ENCODE measurements around the gene AFF3.

Gene AFF3

DNA sequence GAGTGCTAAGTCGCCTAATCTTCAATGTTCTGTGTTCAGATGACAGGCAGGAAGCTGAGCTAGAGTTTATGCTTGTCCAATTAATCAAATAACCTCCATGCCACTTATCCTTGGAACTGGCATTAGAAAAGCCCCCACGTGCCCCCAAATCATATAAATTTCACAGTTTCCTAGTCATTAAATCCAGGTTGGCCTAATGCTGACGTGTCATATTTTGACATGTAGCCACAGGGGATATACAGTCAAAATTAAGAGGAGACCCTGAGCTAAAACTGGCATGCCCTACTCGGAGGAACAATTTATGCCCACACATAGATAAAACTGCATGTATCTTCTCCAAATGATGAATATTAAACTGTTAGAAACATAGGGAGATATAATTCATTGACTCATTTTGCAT lies 101.0 kb downstream of the AFF3 start:
- DNase-seq (ENCODE audit: low spot score) = no peak

- no peak for DNase-seq (ENCODE audit: low spot score)
These were observed 101.5 kb downstream of the AFF3 start for GRCh38 chr2:100040906-100041305.

GRCh38 chr2:100039291-100039980 lies 103.0 kb downstream of the AFF3 start:
- no peak for DNase-seq (ENCODE audit: low spot score)

DNA sequence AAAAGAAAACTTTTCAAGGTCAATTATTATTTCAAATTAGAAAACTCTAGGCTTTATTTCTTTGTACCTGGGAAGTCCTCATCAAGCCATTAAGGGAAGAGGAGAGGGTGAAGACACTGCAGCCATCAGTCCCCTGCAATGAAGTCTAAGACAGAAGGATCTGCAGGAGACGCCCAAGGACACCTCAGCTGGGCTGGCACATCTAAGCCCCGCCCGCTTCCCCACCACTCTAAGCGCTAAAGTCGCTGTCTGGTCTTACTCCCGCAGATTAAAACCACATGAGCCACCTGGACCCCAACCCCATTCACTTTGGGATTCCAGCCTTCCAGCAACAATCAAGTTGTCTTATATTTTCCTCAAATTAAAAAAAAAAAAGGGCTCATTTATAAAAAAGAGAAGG lies 104.4 kb downstream of the AFF3 start:
- DNase-seq (ENCODE audit: low spot score) = no peak

- DNase-seq (ENCODE audit: low spot score) = no peak
These were observed 105.6 kb downstream of the AFF3 start for GRCh38 chr2:100036793-100037192.

DNA sequence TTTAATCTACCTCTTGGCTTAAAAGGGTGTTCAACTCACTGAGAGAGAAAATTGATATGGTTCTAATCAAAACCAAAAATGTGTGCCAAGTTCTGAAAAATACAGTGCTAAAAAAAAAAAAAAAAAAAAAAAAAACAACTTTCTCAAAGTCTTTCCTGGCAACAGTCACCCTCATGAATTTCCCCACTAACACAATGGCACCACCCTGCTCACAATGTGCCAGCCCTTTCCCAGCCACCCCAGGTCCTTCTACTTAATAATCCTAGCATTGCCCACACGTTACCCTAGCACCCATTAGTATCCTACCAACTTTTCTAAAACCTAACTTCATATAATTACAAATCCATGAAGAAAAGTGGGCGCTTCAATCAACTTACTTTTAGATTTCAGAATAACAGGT lies 106.4 kb downstream of the AFF3 start:
- DNase-seq (ENCODE audit: low spot score) = no peak

- DNase-seq (ENCODE audit: low spot score) = no peak
These were observed 108.0 kb downstream of the AFF3 start for GRCh38 chr2:100034431-100034830.

GRCh38 chr2:100033976-100034375 lies 108.4 kb downstream of the AFF3 start:
- DNase-seq (ENCODE audit: low spot score) = no peak

- no peak for DNase-seq (ENCODE audit: low spot score)
These were observed 110.8 kb downstream of the AFF3 start for GRCh38 chr2:100031604-100032003.

DNA sequence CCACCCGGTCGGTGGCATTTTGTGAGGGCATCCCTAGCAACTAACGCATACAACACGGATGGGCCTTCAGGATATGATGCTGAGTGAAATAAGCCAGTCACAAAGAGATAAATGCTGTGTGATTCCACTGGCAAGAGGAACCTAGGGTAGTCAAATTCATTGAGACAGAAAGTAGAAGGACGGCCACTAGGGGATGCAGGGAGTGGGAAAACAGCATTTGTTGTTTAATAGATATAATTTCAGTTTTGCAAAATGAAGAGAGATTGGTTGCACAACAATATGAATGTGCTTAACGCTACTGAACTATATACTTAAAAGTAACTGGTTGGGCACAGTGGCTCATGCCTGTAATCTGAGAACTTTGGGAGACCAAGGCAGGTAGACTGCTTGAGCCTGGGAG lies 112.9 kb downstream of the AFF3 start:
- no peak for DNase-seq (ENCODE audit: low spot score)

DNA sequence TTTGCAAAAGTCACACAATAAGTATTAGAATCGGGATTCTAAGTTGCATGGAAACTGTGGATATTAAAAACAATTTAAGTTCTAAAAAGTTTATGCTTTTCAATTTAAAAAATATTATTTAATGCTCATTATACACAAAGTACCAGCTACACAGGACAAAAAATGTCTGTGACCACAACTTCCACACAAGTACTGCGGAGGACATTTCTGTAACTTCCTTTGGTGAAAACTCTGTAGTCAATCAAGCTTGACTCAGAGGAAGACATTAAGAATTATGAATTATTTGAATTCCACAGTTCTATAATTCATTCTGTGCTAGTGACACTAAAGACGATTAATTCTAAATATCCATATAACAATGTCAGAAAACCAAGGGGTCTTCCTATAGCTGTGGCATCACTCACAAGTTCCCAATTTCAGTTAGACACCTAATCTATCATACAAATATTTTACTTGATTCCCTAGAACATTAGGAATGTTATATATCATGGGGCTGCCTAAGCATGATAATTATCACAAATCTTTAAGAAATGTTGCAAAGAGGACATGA lies 120.5 kb downstream of the AFF3 start:
- no peak for DNase-seq (ENCODE audit: low spot score)

DNA sequence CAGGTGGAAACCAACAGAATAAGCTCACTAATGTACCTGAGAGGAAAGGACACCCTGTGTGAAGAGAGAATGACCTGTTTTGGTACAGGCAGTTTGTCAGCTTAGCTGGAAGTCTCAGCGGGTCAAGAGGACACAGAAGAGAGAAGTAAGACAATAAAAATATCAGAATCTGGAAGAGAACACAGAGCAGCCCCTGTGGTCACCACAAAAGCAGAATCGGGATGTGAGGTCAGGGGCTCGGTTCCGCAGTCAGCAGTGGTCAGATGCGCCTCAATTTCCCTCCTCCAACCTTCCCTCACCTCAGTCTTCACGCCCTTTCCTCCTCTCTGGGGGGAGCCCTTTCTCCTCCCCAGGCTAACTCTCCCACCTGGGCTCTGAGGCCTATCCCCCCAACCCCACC lies 122.9 kb downstream of the AFF3 start:
- no peak for DNase-seq (ENCODE audit: low spot score)

DNA sequence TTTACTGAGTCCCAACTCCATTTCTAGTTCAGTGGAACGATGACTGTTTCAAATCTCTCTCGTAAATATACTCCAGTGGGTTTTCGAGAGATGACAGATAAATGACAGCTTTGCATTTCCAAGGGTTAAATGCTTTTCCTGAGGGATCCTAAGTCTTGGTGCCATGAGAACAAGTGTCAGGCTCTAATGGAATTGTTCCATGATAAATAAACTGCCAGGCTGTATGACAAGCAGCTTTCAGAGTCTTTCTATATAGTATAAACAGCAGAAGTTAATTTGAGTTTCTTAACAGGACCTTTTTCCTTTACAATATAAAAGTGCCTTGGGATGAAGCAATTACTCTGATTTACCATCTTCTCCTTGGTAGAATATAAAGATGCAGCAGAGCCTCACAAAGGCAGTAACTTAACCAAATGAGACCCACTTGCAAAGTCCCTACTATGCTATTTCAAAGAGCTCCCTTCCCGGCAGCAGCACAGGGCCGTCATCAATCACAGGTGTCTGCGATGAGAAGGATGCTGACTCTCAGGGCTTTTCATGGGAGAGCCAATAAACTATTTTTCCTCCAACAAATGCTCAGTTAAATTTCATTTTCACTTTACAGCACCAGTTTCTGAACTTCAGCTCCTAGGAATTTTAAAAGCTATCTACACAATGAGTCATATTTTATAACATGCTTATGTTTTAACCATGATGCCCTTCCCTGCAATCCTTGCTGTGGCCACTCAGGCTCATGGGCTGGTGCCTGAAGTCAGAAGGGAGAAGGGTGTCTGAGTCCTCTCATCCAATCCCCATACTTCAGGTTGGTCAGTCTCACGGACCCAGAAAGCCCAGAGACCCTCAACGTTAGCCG lies 123.8 kb downstream of the AFF3 start:
- DNase-seq (ENCODE audit: low spot score) = no peak

DNA sequence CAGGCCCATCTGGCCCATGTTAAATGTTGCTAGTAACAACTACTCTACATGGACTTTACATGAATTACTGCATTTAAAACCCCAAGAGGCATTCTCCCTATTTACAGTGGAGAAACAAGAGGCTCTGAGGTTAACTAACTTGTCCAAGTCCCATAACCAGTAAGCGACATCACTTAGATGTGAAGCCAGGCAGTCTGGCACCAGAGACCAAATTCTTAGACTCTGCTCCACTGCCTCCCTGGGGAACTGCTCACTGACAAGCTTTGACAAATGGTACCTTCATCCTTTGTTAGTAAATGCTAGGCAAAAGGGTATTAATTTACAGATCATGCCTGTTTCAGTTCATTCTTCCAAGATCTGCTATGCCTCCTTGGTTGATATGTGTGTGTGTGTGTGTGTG lies 124.8 kb downstream of the AFF3 start:
- DNase-seq (ENCODE audit: low spot score) = no peak

- DNase-seq (ENCODE audit: low spot score) = no peak
These were observed 125.6 kb downstream of the AFF3 start for GRCh38 chr2:100016756-100017155.

GRCh38 chr2:100015849-100016248 lies 126.5 kb downstream of the AFF3 start:
- DNase-seq (ENCODE audit: low spot score) = no peak

GRCh38 chr2:100013892-100014677 lies 128.3 kb downstream of the AFF3 start:
- DNase-seq (ENCODE audit: low spot score) = no peak

GRCh38 chr2:100012561-100012960 lies 129.8 kb downstream of the AFF3 start:
- no peak for DNase-seq (ENCODE audit: low spot score)

GRCh38 chr2:100011272-100011731 lies 131.1 kb downstream of the AFF3 start:
- no peak for DNase-seq (ENCODE audit: low spot score)

DNA sequence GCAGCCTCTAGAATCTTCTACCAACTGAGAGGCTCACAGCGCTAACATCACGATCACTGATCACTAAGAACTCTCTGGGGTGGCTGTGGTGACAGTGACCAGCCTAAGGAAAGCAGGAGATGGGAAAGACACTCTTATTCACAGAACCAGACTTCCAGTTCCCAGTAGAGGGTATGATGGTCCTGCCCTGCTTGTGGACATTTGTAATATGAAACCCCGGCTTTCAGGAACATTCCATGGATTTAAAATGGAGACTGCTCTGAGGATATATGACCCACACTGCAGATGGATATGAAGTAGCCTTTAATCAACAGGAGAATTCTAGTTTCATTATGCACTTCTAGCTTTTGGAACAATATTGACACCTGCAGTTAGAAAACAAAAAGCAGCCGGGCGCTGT lies 131.8 kb downstream of the AFF3 start:
- DNase-seq (ENCODE audit: low spot score) = no peak

DNA sequence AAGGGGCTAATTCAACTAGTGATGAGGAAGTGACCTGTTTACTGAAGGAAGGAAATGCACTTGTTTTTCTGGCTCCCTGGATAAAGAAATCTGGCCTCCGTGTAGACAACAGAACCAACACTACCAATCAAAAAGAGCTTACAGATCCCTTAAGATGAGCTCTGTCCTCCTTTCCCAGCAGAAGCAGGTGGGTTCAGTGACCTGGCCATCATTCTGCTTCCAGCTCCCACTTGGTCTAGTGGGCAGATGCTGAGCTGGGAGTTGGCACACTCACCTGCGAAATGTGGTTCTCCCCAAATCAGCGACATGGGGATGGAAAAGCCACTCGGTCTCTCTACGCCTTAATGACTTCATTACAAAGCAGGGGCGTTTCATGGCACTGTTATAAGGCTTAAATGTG lies 132.6 kb downstream of the AFF3 start:
- no peak for DNase-seq (ENCODE audit: low spot score)

DNA sequence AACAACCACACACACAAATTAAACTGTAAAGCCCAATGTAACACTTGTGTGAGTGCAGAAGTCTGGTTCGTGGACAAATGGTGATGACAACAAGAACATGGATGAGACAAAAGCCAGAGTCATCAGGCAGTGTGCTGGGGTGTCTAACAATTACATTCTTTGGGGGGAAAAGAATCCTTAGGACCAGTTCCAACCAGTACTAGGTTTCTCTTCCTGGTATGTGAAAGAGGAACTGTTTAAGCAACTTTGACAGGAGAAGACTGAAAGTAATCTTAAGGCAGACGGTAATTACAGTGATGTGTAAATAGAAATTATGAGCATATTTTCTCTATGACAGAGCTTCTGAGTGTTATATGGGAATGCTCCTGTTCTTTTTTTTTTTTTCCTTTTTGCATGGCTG lies 133.4 kb downstream of the AFF3 start:
- DNase-seq (ENCODE audit: low spot score) = no peak
